Measurements from ENCODE around the gene FAM111B.

Gene FAM111B

GRCh38 chr11:59142530-59143507 is 35.8 kb downstream of the FAM111B start, which contains the start of gene FAM111A:
TSS of gene FAM111A (plus strand) at chr11:59142856. CDS start at chr11:59148873, 6,017 bp downstream.
- TF ChIP-seq CTCF (conservative IDR thresholded peaks at IDR 0.05; ENCODE audit: low read depth, low read length), result peak; percentile 46
- H3K4me3 ChIP-seq (ENCODE audit: low read length), result peak within 1 kb of the TSS; percentile 86
- DNase-seq (ENCODE audit: low read depth), result peak; percentile 59

GRCh38 chr11:59144096-59144495 is 37.1 kb downstream of the FAM111B start:
- no peak for TF ChIP-seq CTCF (conservative IDR thresholded peaks at IDR 0.05; ENCODE audit: low read depth, low read length)
- DNase-seq (ENCODE audit: low read depth), result no peak
- peak overlapping the region; percentile 49 for H3K4me3 ChIP-seq (ENCODE audit: low read length)

- peak; percentile 52 for DNase-seq (ENCODE audit: low read depth)
- peak; percentile 8 for TF ChIP-seq CTCF (conservative IDR thresholded peaks at IDR 0.05; ENCODE audit: low read depth, low read length)
- peak overlapping the region; percentile 49 for H3K4me3 ChIP-seq (ENCODE audit: low read length)
Observed at GRCh38 chr11:59144579-59145345, 37.7 kb downstream of the FAM111B start.

GRCh38 chr11:59145534-59145933 is 38.5 kb downstream of the FAM111B start:
- no peak for DNase-seq (ENCODE audit: low read depth)
- peak overlapping the region; percentile 49 for H3K4me3 ChIP-seq (ENCODE audit: low read length)

GRCh38 chr11:59151761-59152160 is 44.7 kb downstream of the FAM111B start:
- no peak for DNase-seq (ENCODE audit: low read depth)
- TF ChIP-seq CTCF (conservative IDR thresholded peaks at IDR 0.05; ENCODE audit: low read depth, low read length), result no peak
- H3K4me3 ChIP-seq (ENCODE audit: low read length), result no peak overlapping the region

More at GRCh38 chr11:59145534-59145933, 38.5 kb downstream of the FAM111B start:
- TF ChIP-seq CTCF (conservative IDR thresholded peaks at IDR 0.05; ENCODE audit: low read depth, low read length), result no peak

GRCh38 chr11:59152312-59152951 is 45.4 kb downstream of the FAM111B start:
- H3K4me3 ChIP-seq (ENCODE audit: low read length), result no peak overlapping the region
- no peak for DNase-seq (ENCODE audit: low read depth)

More at GRCh38 chr11:59152312-59152951, 45.4 kb downstream of the FAM111B start:
- no peak for TF ChIP-seq CTCF (conservative IDR thresholded peaks at IDR 0.05; ENCODE audit: low read depth, low read length)

All from retinal pigment epithelial cell (primary cell).